ENCODE measurements around the gene DHH. TPM values are rescaled to one million over a fixed set of nuclear protein-coding genes. Genes with fewer than 3 reads are reported as not detected.

DHH gene
- polyA plus RNA-seq, 3 donors = 0.34 to 0.50 (median 0.35) TPM

DNA sequence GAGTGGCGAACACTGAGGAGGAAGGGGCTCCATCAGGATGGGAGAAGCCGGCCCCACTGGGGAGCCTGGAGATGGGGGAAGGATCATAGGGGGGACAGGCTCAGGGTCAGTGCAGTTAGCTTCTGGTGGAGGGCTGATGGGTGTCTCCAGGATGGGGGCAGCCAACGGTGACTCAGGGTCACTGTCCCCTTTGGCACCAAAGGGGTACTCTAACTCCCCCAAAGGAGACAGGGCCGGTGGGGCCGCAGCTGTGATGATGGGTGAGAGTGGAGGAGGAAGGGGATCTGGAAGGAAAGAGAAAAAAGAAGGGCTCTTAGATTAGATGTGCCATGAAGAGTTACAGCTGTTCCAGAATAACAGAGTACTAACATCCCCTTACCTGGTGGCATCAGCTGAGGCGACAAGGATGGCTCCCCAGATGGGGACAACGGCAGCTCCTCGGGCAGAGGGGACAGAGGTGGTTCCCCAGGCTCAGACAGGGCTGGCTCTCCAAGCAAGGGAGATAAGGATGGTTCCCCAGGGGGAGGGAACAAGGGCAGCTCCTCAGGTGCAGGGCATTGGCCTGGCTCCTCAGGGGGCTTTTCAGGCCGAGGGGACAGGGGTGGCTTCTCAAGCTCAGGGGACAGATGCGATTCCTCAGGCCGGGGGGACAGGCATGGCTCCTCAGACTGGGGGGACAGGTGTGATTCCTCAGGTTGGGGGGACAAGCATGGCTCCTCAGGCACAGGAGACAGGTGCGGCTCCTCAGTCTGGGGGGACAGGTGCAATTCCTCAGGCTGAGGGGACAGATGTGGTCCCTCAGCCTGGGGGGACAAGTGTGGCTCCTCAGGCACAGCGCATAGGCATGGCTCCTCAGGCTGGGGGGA lies 43.9 kb downstream of the DHH start:
- DNase-seq = no peak

- DNase-seq = no peak
Observed at GRCh38 chr12:49049566-49050224, 44.9 kb downstream of the DHH start.

DNA sequence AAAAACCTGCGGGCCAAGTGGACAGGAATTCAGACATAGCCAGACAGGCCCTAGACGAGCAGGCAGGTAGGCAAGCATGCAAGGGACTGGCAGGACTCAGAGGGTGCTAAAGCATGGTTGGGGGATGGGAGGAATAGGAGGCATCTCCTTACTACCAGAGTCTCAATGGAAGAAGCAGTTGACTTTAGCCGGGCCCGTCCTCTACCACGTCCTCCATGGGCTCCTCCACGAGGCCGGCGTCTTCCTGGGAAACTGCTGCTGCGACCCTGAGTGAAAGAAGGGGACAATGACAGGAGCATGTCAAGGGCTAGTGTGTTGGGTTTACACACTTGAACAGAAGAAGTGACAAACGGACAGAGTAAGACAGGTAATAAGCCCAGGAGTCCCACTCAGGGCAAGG lies 45.6 kb downstream of the DHH start:
- DNase-seq = no peak

DNA sequence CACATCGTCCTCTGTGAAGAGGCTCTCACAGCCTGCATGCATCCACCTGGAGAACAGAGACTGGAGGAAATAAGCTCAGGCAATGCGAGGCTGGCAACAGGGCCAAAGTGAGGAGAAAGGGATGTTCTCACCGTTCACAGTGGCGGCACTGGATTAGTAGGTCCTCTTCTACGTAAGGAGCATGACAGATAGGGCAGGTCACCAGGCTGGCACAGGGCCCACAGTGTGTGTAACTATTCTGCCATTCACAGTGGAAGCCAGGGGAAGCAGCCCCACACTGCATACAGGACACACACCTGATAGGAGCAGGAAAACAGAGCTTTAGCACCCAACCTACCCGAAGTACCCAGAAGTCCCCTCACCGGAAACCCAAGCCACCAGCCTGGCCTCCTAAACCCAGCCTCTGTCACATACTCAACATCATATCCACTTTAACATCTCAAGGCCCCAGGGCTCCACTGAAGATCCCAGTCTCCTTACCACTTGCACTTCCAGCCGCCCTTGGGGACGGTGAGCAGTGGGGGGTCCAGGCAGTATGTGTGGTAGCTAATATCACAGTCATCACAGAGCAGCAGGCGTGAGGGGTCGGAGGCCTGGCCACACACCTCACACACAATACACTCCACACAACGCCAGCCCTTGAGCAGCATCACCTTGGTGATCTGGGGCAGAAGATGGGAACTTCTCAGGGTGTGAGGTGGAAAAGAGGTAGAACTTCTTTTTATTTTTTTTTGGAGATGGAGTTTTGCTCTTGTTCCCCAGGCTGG lies 48.3 kb downstream of the DHH start:
- DNase-seq = no peak

DNA sequence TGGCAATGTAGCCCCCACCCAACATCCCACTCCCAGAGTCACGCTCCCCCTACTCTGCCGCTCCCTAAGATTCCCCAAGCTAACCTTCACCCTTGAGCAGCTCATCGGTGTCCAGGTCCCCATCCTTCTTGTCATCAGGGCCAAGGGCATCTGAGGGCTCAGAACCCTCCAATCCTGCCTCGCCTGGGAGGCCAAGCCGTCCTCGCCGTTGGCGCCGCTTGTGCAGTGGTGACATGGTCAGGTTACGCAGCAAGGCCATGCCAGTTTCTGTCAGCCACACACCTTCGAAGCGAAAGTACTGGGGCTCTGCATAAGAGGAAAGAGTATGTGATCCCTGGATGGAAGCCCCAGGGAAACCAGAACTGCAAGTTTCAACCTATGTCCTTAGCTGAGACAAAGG lies 49.9 kb downstream of the DHH start:
- no peak for DNase-seq

- DNase-seq = no peak
Observed at GRCh38 chr12:49043856-49044258, 50.7 kb downstream of the DHH start.

DNA sequence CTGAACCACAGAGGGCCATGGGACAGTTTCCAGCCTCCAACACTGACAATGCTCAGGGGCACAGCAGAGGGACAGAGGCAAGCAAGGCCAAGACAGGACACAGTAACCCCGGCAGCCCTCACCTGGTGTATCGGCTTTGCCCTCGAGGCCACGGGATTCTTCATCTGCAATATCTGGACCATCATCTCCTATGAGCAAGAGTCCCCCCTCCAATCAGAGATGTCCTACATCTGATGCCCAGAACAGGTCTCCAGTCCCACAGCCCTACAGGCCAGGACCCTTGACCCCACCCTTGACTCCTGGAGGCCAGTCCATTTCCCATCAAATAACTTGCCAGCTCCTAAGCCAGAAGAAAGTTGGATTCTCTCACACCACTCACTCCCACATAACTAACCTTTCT lies 51.4 kb downstream of the DHH start:
- no peak for DNase-seq

- DNase-seq = no peak
Observed at GRCh38 chr12:49041881-49042484, 52.6 kb downstream of the DHH start.

DNA sequence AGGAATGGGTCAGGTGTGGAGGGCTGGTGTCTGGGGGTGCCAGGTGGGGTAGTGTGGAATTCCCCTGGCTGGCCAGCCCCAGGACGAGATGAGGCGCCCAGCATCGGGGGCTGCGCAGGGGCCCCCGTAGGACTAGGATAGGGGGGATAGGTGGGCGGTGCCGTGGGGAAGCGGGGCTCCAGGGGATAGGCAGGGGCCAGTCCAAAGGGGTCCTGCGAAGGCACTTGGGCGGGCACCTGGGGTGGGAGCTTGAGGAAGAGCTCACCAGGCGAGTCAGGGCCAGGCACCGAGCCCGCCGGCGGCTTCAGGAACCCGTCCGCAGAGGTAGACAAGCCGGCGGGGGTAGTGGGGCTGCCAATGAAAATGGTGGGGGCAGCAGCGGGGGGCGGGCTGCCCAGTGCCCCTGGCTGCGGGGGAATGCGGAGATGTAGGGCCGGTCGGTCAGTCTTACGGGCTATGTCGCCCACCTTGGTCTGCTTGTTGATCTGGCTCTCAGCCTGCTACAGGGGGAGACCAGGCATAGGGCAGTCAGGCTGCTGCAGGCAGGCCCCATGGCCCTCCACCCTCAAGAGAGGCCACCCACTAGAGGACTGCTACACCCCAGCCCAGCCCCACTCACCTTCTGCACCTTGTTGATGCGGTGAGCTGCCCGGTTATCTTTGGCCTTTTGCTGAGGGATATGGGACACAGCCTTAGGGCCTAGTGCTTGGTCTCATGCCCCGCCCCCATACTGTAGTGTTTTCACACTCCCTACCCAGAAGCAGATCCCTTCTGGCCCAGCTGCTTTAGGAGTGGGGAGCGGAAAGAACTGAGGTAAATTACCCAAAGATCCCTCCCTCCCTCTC lies 53.3 kb downstream of the DHH start:
- no peak for DNase-seq

- no peak for DNase-seq
Observed at GRCh38 chr12:49040364-49040855, 54.2 kb downstream of the DHH start.

DNA sequence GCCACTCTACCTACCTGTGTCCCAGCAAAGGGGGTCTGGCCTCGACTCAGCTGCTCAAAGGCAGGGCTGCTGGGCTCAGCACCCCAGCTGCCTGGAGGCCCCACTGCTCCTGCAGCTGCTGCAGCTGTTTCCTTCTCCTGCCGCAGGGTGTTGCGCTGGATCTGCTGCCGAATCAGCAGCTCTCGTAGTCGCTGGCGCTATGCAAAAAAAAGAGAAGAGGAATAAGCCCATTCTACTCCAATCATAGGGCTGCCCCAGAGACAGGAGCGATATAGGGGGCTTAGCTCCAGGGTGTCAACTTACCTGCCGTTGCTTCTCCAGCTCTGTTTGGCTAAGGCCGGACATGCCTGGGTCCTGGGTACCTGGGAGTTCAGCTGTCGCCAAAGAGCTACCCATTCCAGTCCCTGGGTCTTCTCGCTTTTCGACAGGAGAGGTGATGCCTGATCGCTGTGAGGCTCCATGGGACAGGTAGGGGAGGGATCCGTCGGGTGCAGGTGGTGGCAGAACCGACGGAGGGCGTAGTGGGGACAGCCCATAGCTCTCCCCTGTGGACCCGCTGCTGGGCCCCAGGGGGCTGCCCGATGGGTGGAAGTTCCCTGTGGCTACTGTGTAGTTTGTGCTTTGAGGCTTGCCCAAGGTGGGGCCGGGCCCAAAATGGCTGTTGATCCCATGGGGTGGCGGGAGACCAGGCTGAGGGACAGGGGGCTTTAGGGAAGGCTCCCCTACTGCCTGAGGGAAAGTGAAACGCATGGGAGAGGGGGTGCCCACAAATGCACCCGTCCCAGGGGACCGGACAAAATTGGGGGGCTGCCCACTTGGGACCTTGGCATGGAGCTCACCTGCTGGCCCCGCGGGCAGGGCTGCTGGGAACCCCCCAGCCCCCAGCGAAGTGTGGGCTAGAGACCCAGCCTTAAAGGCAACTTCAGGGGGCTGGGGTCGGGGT lies 54.9 kb downstream of the DHH start:
- DNase-seq = no peak

DNA sequence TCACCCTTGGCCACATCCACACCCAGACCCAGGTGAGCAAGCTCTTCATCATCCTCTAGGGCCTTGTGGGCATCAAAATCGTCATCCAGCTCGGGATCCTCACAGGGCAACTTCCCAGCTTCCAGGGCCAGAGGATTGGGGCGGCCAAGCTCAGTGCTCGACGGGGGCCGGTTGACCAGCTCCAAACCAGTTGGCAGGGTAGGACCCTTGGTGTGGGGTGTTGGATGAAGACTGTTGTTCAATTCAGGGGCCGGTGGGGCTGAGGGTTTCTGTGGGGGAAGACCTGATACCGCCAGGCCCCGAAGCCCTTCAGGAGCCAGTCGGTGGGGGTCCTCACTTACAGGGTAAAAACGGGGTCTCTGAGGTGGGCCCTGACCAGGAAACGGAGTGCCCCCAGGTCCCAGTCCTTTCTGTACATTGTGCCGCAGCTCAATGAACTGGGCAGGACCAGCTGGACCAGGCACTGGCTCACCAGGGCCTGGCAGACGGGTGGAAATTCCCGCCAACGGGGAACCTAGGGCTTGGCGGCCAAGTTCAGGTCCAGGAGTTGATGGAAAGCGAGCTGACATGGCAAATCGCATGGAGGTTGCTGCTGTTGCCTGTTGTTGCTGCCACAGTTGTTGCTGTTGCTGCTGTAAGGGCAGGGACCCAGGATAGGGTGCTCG lies 56.2 kb downstream of the DHH start:
- no peak for DNase-seq

- no peak for DNase-seq
Observed at GRCh38 chr12:49037947-49038237, 56.7 kb downstream of the DHH start.

DNA sequence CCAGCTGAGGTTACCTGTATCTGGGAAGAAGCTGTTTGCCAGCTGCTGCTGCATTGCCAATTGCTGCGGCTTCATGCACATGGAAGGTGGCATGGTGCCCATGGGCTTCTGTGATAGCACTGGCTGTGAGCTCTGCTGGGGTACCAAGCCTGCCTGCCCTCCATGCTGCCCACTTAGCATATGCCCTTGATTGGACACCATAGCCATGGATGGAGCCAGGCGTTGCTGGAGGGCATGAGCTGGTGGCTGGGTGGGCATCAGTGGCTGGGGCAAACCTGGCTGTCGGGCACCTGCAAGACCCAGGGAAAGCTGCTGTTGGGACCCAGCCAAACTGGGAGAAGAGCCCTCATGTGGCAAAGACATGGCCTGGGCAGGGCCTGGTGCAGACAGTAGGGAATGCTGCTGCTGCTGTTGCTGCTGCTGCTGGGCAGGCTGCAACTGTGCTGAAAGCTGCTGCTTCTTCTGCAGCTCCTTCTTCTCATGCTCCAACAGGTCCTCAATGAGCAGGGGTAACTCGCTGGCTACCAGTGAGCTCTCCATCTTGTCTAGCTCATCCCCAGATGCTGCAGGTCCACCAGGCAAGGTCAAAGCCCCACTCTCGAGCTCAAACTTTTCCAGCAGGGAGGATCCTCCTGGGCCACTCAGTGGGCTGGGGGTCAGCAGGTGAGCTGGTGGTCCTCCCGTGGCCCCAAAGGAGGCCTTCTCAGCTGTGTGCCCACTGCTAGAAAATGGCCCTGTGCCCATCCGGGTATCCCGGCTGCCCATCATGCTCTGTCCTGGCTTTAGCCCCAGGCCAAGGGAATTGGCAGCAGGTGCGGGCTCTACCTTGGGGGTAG lies 57.3 kb downstream of the DHH start:
- DNase-seq = no peak
